ENCODE results near the gene FUT8. TPM values are rescaled to one million over a fixed set of nuclear protein-coding genes. Genes with fewer than 3 reads are reported as not detected.
A peak's percentile ranks its signal among the peaks of the same experiment; 100 is the strongest.

Gene FUT8
- total and polyA plus RNA-seq, 2 experiments from 2014 or later: 17.4 to 35.4 TPM

DNA sequence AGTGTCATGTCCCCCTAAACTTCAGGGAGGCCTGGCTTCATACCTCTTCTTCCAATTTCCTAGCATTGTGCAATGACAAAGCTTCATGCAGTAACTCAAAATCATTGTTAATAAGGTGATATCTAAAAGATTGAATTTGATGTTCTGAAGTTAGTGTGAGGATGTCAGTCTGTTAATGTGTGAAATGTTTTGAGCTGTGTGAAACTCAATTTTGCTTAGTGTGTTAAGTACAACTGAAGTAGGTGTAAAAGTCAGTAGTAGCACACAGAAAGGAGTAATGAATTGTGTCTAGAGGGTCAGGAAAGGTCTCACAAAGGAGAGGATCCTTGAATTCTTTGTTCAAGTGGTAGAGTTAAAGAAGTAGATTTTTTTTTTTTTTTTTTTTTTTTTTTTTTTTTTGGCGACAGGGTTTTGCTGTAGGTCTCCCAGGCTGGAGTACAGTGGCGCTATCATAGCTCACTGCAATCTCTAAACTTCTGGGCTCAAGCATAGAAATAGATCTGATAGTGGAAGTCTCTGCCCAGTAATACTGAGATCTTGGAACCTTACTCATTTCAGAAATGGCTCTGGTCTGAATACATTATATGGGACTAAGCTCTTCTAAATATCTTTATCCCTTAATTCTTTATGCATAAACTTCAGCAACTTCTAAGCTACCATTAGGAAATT is 63.9 kb downstream of the FUT8 start:
- no peak for DNase-seq (ENCODE audit: low read depth in 1 of 2, low spot score in 1 of 2)
- H3K27ac ChIP-seq: peak overlapping the region; percentile 38
- no peaks in the 10 kb centered on the region for H3K27me3 ChIP-seq
- TF ChIP-seq, protein P1, sequence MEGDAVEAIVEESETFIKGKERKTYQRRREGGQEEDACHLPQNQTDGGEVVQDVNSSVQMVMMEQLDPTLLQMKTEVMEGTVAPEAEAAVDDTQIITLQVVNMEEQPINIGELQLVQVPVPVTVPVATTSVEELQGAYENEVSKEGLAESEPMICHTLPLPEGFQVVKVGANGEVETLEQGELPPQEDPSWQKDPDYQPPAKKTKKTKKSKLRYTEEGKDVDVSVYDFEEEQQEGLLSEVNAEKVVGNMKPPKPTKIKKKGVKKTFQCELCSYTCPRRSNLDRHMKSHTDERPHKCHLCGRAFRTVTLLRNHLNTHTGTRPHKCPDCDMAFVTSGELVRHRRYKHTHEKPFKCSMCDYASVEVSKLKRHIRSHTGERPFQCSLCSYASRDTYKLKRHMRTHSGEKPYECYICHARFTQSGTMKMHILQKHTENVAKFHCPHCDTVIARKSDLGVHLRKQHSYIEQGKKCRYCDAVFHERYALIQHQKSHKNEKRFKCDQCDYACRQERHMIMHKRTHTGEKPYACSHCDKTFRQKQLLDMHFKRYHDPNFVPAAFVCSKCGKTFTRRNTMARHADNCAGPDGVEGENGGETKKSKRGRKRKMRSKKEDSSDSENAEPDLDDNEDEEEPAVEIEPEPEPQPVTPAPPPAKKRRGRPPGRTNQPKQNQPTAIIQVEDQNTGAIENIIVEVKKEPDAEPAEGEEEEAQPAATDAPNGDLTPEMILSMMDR (IDR thresholded peaks at IDR 0.05; ENCODE audit: low read depth, low read length): no peak
- no peaks in the 10 kb centered on the region for H3K36me3 ChIP-seq
- peaks cover 27% of the 10 kb centered on the region for H3K4me1 ChIP-seq (ENCODE audit: low read depth)
- no peak overlapping the region for H3K4me3 ChIP-seq
- H3K9me3 ChIP-seq (ENCODE audit: low read depth): no peaks in the 10 kb centered on the region

DNA sequence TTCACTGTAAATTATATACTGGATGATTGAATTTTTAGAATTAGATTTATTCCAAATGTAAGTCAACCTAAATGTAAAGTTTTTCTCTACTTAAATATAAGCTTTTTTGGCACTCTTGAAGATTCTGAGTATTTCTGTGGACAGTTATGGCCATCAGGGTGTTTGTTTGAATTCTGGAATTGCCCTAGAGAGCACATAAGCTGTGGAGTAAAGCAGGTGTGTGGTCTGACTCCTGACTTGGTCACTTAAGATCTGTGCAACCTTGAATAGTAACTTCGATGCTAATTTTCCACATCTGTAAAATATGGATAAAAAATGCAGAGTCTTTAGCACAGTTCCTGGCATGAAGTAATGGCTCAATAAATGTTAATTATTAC is 64.4 kb downstream of the FUT8 start:
- Histone ChIP-seq H3K27me3 (no peaks in the 10 kb centered on the region), H3K27ac (peak overlapping the region; percentile 38), H3K9me3 (ENCODE audit: low read depth) (no peaks in the 10 kb centered on the region), H3K4me3 (no peak overlapping the region), H3K36me3 (no peaks in the 10 kb centered on the region), H3K4me1 (ENCODE audit: low read depth) (peaks cover 22% of the 10 kb centered on the region)
- DNase-seq (ENCODE audit: low read depth in 1 of 2, low spot score in 1 of 2): no peak
- TF ChIP-seq, protein P1 (IDR thresholded peaks at IDR 0.05; ENCODE audit: low read depth, low read length): no peak

DNA sequence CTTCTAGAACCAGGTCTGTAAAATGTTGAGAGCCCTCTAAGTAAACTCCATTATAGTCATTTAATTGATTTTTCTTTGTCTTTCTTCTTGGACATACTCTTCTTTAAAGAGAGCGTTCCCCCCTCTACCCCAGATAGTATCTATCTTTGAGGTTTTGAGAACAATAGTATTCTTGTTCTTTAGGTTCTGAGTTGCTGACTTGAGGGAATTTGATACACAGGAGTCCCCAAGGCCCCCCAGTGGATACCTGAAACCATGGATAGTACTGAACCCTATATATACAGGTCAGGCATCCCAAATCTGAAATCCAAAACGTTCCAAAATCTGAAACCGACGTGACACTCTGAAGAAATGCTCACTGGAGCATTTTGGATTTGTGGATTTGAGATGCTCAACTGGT is 65.5 kb downstream of the FUT8 start:
- H3K4me3 ChIP-seq: no peak overlapping the region
- DNase-seq (ENCODE audit: low read depth in 1 of 2, low spot score in 1 of 2): no peak
- TF ChIP-seq, protein P1 (IDR thresholded peaks at IDR 0.05; ENCODE audit: low read depth, low read length): no peak

DNA sequence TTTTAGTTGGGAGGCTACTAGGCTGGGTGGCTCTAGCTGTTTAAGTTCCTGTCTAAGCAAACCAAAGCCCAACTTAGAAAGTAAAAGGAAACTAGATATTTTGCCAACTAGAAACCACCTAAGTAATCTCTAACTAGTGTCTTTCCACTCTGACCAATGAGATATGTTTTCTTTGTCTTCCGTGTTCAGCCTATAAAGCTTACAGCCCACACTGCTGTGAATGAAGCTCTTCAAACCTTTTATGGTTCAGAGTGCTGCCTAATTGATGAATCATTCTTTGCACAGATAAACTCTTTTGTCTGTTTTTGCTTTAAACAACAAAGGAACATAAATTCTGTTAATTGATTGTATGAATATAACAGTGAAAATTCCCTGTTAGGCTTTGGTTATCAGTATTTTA is 66.1 kb downstream of the FUT8 start:
- no peak overlapping the region for H3K27ac ChIP-seq
- no peaks in the 10 kb centered on the region for H3K27me3 ChIP-seq
- H3K9me3 ChIP-seq (ENCODE audit: low read depth): no peaks in the 10 kb centered on the region
- no peak overlapping the region for H3K4me3 ChIP-seq
- TF ChIP-seq, protein P1 (IDR thresholded peaks at IDR 0.05; ENCODE audit: low read depth, low read length): no peak
- H3K4me1 ChIP-seq (ENCODE audit: low read depth): peaks cover 14% of the 10 kb centered on the region
- no peaks in the 10 kb centered on the region for H3K36me3 ChIP-seq
- DNase-seq (ENCODE audit: low read depth in 1 of 2, low spot score in 1 of 2): peak in 1 of 2 donors; percentile 79

More for the DNA sequence above, 65.5 kb downstream of the FUT8 start:
- H3K36me3 ChIP-seq: no peaks in the 10 kb centered on the region
- no peaks in the 10 kb centered on the region for H3K9me3 ChIP-seq (ENCODE audit: low read depth)
- peaks cover 14% of the 10 kb centered on the region for H3K4me1 ChIP-seq (ENCODE audit: low read depth)
- H3K27me3 ChIP-seq: no peaks in the 10 kb centered on the region
- no peak overlapping the region for H3K27ac ChIP-seq

DNA sequence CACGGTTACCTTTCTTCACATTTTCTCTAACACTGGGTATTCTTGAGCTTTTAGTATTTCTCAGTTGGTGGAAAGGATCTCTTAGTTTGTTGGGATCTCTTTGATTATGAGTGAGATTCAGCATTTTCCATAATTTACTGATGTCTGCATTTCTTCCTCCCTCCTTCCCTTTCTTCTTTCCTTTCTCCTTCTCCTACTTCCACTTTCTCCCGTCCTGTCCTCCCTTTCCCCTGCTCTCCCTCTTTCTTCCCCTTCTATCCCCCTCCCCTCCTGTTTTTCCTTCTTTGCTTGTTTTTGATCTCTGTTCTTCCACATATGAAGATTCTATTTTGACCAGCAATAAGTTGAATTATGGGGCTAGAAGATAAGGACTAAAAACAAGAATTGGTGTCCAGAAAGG is 66.9 kb downstream of the FUT8 start:
- TF ChIP-seq, protein P1 (IDR thresholded peaks at IDR 0.05; ENCODE audit: low read depth, low read length): no peak
- DNase-seq (ENCODE audit: low read depth in 1 of 2, low spot score in 1 of 2): no peak
- Histone ChIP-seq H3K27me3 (no peaks in the 10 kb centered on the region), H3K9me3 (ENCODE audit: low read depth) (no peaks in the 10 kb centered on the region), H3K36me3 (no peaks in the 10 kb centered on the region), H3K4me1 (ENCODE audit: low read depth) (peaks cover 14% of the 10 kb centered on the region), H3K4me3 (no peak overlapping the region), H3K27ac (no peak overlapping the region)

Measured in cardiac muscle cell (in vitro differentiated cells and primary cell).